ENCODE data around the gene CRYBG2.
A peak's percentile ranks its signal among the peaks of the same experiment; 100 is the strongest.
"Not testable (repeated sequence)": the region's sequence is repeated elsewhere in the genome, so short reads cannot be mapped to it uniquely, and the experiment has no call there.

The CRYBG2 gene

DNA sequence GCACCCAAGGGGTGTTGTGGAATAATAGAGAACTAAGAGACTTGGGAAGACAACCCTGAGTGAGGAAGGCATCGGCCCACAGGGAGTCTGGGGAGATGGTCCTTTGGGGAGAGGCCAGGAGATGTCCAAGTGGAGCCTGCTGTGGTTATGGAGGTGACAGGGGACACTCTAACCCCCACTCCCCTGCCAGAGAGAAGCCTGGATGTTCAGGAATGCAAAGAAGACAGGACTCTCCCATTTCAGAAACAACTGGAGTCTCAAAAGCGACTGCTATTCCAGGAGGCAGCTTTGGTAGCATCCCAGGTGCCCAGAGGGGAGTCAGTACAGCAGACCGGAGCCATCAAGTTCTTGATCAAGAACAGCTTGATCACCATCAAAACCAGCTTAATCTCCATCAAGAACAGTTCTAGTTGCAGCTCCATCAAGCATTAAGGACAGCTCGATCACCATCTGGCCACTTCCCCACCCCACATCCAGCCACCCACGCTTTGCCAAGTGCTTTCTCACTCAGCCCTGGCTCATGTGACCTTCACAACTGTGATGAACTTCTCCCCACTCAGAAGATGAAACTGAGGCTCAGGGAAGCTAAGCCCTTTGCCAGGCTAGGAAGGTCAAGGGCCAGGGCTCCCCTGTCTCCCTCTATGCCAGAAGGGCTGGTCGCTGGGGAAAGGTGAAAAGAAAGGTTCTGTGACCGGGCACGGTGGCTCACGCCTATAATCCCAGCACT lies 35.4 kb downstream of the CRYBG2 start:
- DNase-seq = no peak

- no peak for DNase-seq
Measured at GRCh38 chr1:26317612-26318337, 36.2 kb downstream of the CRYBG2 start, which contains the start of gene CD52. CD52 (plus strand) TSS chr1:26317958; CDS start chr1:26318018, 60 bp downstream.

- DNase-seq = no peak
Measured at GRCh38 chr1:26317146-26317545, 36.8 kb downstream of the CRYBG2 start.

DNA sequence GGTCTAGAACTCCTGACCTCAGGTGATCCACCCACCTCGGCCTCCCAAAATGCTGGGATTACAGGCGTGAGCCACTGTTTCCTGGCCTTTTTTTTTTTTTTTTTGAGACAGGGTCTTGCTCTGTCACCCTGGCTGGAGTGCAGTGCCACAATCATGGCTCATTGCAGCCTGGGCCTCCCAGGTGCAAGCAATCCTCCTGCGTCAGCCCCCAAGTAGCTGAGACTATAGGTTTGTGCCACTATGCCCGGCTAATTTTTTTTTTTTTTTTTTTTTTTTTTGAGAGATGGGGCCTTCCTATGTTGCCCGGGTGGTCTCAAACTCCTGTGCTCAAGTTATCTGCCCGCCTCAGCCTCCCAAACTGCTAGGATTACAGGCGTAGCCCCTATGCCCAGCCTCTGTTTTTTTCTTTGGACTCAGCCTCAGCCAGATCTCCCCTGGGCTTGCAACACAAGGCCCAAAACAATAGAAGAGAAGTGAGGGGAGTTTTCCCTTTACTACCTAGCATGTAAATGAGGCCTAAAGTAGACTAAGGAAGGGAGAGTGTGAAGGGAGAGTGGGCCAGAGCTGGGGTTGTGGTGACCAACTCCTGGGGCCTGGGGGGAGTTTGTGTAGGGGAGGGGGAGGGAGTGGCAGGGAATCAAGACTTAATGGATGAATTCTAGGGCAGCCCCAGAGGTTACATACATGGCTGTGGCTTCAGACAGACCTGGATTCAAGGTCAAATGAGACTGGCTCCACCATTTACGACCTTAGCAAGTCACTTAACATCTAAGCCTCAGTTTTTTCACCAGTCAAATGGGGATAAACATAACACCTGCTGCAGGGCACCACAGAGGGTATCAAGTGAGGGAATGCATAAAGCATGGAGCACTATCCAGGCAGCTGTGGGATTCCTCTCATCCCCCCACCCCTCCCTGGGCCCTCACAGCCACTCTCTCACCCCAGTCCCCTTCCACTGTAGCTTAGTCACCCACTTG lies 37.8 kb downstream of the CRYBG2 start:
- DNase-seq = no peak

DNA sequence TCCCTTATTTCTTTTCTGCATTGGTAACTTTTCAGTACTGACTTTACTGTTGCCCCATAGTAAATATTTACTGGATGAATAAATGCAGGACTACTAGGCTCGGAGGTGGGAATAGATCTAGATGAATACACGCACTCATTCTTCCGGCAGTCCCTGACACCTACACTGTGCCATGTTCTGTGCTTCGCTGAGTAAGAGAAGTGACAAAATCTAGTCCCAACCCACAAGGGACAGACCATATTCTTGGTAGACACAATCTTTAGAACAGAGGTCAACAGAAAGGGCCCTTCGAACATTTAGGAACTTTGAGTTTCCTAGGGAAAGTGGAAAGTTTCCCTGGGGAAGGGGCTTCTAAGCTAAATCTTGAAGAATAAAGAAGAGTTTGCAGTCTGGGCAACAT lies 39.4 kb downstream of the CRYBG2 start:
- DNase-seq = no peak

DNA sequence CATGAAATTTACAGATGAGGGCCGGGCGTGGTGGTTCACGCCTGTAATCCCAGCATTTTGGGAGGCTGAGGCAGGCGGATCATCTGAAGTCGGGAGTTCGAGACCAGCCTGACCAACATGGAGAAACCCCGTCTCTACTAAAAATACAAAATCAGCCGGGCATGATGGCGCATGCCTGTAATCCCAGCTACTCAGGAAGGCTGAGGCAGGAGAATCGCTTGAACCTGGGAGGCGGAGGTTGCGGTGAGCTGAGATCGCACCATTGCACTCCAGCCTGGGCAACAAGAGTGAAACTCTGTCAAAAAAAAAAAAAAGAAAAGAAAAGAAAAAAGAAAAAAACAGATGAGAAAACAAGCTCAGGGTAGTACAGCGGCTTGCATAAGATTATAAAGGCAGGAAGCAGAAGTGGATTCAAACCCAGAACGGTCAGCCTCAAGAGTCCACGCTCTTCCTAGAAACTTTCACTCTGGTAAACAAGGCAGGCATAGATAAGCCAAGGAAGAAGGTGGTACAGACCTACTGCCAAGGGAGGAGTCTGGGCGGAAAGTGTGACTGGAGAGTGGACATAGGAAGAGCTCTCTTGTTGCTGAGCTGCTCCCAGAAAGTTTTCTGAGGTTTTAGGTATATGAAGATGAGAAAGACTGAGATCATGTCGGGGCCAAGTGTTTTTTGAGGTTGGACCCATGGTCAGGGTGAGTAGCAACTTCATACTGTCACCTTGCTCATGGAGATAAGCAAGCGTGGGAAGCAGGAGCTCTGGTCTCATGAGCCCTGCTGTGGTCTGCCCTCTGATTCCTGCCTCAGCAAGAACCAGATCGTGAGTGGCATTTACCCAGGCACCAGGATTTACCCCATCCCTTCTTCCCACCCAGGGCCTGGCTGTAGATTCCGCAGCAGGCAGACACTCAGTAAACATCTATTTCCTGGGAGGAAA lies 45.7 kb downstream of the CRYBG2 start:
- DNase-seq = not testable (repeated sequence)

DNA sequence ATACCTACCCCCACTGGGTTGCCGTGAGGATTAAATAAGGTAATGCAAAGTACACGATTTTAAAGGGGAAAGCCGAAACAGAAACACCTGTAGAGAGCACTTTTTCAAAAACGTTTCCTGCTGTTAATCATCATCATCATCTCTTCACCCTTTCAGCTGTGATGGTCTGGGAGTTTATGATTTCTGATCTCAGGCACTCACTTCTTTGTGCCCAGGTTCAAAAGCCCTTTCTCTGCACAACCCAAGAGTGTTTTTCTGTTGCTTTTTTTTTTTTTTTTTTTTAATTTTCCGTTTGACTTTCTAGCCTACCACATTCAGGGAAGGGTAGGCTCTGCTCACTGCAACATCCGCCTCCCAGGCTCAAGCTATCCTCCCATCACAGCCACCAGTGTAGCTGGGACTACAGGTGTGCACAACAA lies 46.6 kb downstream of the CRYBG2 start:
- DNase-seq = no peak

GRCh38 chr1:26306290-26307229 lies 47.4 kb downstream of the CRYBG2 start, which contains the start of gene UBXN11:
UBXN11 (minus strand) TSS chr1:26306636; CDS start chr1:26302883, 3,753 bp downstream.
- DNase-seq = peak; percentile 93

DNA sequence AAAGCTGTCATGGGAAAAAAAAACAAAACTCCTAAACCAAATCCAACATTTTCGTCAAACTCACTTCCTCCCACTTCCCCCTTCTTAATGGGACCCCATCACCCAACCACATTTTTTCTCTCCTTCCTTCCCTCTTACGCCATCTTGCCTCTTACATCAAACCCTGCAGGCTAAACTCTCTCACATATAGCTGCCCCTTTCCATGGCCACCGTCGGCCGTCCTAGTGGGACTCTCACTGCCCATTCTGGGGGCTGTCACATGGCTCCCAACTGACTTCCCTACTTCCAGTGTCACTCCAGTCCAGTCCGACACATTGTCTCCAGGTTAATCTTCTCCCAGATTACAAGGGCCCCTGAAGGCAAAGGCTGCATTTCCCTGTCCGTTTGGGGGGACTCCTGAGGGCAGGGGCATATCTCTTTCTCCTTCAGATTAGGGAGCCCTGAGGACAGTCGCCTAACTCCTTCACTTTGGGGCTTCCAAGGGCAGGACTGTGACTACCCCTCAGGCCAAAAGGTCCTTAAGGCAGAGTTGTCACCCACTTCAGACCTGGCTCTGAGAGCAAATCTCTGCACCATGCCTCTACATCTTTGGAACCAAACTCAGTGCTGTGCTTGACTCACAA lies 48.2 kb downstream of the CRYBG2 start:
- no peak for DNase-seq

- peak; percentile 58 for DNase-seq
Measured at GRCh38 chr1:26302733-26303405, 51.1 kb downstream of the CRYBG2 start.

DNA sequence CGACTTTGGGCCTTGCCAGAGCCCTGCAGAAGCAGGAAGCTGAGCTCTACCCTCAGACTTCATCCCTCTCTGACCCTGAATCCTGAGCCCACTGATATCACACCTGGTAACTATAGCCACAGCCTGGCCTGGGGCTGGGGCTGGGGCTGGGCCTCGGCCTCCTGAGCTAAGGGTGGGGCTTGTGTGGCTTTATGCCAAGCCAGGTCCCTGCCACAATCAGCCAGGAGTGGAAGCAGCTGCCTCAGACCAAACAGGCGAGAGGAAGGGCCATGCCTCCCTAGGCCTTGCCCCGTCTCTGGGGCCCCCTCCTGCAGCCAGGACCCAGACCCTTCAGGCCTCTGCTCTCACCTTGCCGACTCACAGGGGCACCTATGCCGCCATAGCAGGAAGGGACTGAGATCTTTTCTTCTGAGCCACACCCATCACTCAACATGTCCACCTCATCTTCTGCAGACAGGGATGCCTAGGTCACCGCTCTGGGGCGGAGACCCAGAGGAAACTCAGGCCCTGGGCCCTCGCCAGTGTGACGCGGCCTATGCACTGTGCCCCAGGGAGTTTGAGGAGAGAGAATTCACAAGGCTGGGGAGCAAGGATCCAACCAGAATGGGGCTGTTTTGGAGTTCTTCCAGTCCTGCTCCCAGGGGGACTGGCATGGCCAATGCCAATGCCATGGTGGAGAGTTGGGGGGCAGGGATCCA lies 53.2 kb downstream of the CRYBG2 start:
- no peak for DNase-seq

GRCh38 chr1:26297791-26298124 lies 56.2 kb downstream of the CRYBG2 start:
- DNase-seq = no peak

DNA sequence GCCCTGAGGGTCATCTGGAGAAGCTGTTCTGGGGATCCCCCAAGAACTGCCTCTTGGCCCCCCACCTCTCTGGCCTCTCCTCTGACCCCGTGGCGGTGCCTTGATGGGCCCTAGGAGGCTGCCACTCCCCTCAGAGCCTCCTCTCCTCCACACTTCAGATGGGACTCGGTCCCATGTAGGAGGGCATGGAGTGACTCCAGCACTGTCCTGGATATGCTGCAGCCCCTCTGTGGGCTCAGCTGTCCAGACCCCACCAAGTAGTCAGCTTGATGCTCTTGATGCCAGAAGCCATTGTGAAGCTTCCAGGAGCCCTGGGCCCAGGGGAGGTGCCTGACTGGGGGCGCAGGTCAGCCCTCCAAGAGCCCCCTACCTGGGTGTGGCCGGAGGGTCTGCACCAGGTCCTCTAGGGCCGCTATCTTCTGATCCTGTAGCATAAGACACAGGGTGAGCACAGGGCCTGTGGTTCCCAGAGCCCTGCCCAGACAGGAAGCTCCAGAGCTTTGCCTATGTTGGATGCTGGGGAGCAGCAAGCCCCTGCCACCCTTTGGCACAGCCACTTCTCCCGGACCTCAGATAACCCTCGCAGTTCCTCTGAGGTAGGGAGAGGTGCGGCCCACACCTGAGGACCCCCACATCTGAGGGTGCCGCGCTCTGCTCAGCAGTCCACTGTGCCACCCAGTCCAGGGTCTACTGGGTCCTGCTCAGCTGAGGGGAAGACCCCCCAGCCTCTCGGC lies 56.7 kb downstream of the CRYBG2 start:
- DNase-seq = no peak

DNA sequence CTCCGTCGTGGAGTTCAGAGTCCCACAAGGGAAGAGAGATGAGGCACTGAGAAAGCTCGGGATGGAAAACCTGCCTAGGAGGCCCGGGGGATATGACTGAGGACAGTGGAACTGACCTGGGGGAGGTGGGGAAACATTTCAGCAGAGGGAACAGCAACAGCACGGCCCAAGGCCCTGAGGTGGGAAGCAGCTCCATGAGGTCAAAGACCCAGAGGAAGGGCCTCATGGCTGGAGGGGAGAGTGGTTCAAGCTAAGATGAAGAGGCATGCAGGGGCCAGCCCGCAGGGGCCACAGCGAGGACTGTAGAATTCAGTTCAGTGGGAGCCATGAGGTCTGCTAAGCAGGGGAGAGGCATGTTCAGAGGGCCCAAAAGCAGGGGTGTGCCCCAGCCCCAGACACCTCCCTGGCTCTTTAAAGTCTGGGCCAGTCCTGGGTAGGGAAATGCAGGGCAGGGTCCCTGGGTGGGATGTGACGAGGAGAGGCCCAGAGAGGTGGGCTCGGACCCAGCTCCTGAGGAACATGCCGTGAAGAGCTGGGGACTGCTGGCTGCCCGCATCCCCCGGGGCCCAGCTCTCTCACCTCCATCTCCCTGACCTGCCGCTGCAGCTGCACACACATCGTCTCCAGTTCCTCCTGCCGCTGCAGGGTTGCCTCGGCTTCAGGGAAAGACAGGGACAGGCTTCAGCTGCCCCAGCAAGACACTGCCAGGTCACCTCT lies 57.4 kb downstream of the CRYBG2 start:
- DNase-seq = no peak

GRCh38 chr1:26295194-26296138 lies 58.5 kb downstream of the CRYBG2 start:
- no peak for DNase-seq

- DNase-seq = no peak
Measured at GRCh38 chr1:26293911-26294463, 59.9 kb downstream of the CRYBG2 start.

Measured in fibroblast of skin of right quadriceps (primary cell).